SK-N-SH treated with all-trans-retinoic acid at 6 μM for 48 hours (cell line): ENCODE measurements around the gene ACSL1.

Experiments
- PATZ1 ChIP-seq: fragments of 250-450 bp; sonication (Bioruptor Pico); IDR thresholded peaks from 2 replicates; pipeline ENCODE4 v1.8.0; 2020; ENCODE audit warnings: mild to moderate bottlenecking, moderate library complexity, borderline replicate concordance
- PPARA ChIP-seq: fragments of 250-450 bp; sonication (Bioruptor Pico); IDR thresholded peaks from 2 replicates; pipeline ENCODE4 v1.5.0; 2020; ENCODE audit warnings: mild to moderate bottlenecking, borderline replicate concordance
- SNAI2 ChIP-seq: fragments of 250-450 bp; sonication (Bioruptor Pico); IDR thresholded peaks from 2 replicates; pipeline ENCODE4 v1.5.0; 2020; ENCODE audit warnings: mild to moderate bottlenecking, moderate library complexity

- TF ChIP-seq SNAI2 (CRISPR knock-in tag) (no peak), PPARA (CRISPR knock-in tag) (no peak), PATZ1 (CRISPR knock-in tag) (no peak)
Observed at GRCh38 chr4:184810720-184811119, 15.0 kb downstream of the ACSL1 start.
